GM19395 (cell line): ENCODE measurements around the gene TRIM15.
"Not testable (repeated sequence)": the region's sequence is repeated elsewhere in the genome, so short reads cannot be mapped to it uniquely, and the experiment has no call there.

Source experiments
- ATAC-seq: cut with Tn5 transposase; IDR thresholded peaks from one replicate; pipeline ENCODE4 v1.9.1; 2021; ENCODE audit warnings: mild to moderate bottlenecking, moderate library complexity; ENCODE audit not compliant: unreplicated experiment

The TRIM15 gene

GRCh38 chr6:30163090-30163917 is at the start of gene TRIM15:
TRIM15 (plus strand) TSS chr6:30163546; CDS start chr6:30163685, 139 bp downstream.
- ATAC-seq: no peak

DNA sequence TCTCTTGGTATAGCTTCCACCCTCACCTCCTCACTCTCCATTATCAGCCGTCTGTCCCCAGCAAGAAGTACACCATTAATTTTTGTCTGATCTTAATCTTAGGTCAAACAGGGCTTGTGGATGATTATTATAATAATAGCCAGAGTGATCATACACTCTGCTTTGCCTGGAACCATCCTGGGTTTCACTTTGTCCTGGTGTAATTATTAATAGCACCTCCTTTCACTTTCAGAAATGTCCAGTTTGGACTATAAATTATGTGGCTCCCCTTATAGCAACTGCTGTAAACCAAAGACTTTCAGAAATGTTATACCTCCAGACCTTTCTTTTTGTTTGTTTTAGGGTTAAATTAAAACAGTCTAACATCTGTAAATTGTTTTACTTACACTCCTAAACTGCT is 49.5 kb upstream of the TRIM15 start:
- ATAC-seq: no peak

GRCh38 chr6:30116724-30117123 is 46.6 kb upstream of the TRIM15 start:
- ATAC-seq: no peak

GRCh38 chr6:30118691-30119090 is 44.7 kb upstream of the TRIM15 start:
- not testable (repeated sequence) for ATAC-seq

- no peak for ATAC-seq
Measured at GRCh38 chr6:30121446-30122366, 41.6 kb upstream of the TRIM15 start.

DNA sequence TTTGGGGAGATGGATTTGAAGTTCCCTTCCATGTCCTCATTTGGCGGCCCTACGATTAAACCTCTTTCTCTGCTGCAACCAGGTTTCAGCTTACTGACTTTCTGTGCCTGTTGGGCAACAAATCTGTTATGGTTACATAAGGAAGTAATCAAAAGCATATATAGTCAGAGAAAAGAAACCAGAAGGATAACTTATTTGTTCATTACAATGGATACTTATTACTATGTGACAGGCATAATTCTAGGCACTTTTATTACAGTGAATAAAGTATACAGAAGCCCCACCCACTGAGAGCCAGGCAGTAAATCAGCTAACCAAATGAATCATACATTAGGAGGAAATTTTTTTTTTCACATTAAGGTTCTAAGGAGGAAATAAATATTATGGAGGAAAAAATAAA is 40.8 kb upstream of the TRIM15 start:
- no peak for ATAC-seq

DNA sequence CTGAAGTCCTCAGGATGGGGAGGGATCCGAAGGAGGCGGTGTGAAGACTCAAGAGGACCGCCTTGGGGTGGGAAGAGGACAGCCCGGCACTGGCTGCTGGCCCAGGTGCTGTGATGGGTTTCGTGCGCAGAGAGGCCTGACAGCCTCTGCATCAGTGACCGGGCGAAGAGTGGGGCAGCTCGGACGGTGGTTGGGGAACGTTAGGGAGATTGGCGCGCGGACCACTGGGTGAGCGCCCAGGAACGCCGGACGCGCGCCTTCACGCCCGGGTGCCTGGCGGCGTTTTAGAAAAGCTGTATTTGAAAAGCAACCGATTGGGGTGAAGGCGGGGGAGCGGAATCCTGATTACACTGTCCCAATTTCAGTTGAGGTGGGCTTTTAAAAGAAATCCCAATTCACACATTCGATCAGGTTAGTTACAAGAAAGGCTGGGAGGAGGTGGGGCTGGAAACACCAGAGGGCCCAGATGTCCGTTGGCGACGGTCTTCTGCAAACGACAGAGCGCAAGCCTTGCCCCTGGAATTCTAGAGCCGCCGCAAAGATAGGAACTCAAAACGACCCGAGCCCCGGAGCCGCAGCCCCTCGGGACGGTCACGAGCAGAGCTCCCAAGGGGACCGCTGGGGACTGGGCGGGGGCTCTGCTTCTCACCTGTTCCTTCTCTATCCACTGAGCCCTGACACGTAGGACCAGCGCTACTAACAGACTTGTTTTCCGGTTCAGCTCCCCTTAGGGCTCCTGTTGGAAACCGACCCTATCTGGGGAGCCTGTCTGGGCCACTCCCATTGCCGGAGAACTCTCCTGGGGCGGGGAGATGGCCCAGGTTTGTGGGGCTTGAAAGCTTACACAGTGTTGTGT is 35.9 kb upstream of the TRIM15 start:
- no peak for ATAC-seq

GRCh38 chr6:30129265-30130178 is 33.8 kb upstream of the TRIM15 start:
- ATAC-seq: no peak

- no peak for ATAC-seq
Measured at GRCh38 chr6:30130179-30130679, 33.1 kb upstream of the TRIM15 start.

DNA sequence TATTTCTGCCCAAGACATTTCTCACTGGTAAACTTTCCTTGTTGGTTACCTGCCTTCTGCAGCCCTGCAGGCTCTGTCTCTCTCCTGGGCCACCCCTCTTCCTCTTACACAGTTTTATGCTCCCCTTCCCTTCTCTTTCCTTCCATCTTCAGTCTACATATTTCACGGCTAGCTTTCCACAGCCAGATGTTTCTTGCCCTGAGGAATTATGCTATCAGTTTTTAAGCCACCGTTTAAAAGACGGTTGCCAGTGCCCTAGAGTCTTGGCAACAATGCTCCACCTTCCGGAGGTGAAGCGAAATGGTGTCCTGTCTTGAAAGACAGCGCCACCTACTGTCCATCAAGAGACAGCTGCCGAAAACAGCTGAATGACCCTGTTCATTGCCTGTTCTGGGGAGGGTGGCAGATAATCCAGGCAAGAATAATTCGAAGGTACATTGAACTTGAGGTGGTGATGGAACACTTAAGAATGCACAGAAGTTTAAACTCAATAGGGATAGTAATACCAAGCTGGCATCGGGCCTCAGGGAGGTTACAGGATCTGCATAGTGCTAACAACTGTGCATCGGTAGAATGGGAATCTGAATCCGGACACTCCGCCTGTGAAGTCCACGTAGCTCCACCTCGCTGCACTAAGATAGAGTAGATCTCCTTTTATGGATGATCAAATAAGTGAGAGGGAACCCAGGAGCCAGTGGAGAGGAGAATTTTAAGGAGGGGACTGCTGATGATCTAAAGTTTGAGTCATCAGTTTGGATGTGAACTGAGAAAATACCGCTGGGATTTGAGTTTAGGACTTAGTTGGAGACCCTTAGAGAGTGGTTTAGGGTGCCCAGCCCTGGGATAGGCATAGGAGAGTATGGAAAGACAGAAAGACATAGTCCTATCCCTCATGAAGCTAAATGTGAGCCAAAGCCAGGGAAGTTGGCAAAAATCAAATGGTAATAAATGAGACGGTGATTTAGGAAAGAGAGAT is 32.2 kb upstream of the TRIM15 start:
- no peak for ATAC-seq

- ATAC-seq: no peak
Measured at GRCh38 chr6:30131947-30132497, 31.3 kb upstream of the TRIM15 start.

DNA sequence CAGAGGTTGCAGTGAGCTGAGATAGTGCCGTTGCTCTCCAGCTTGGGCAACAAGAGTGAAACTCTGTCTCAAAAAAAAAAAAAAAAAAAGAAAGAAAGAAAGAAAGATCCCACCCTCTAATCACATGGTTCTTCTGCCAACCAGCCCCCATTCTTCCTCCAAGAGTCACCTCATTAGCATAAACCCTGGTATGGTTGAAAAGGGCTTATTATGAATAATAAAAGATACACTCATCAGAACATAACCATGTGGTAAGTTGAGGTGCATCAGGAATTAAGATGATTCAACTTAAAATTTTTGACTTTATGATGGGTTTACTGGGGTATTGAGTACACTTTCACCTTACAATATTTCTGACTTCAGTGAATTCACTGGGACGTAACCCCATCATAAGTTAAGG is 28.2 kb upstream of the TRIM15 start:
- ATAC-seq: no peak

DNA sequence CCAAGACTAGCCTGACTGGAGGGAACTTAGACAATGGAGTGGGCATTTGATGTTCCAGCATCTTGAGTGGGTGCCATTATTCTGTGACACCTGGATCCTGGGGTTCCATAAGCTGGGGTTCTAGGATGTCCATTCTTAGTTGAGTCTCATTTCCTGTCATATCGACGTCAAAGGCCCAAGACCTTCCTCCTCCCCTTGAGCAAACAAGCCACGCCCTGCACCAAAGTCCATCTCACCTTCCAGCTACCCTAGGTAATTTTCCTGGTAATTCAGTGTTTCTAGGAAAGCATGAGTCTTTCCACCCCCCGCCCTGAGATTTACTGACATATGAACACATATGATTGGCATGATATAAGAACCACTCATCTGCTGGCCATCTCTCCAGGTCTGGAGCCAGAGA is 27.6 kb upstream of the TRIM15 start, which contains the start of gene TRIM40:
Gene TRIM40, plus strand, starts transcription at position 384 of the 400 bp plus-strand sequence. CDS start 897 bp downstream, outside the sequence.
- no peak for ATAC-seq

DNA sequence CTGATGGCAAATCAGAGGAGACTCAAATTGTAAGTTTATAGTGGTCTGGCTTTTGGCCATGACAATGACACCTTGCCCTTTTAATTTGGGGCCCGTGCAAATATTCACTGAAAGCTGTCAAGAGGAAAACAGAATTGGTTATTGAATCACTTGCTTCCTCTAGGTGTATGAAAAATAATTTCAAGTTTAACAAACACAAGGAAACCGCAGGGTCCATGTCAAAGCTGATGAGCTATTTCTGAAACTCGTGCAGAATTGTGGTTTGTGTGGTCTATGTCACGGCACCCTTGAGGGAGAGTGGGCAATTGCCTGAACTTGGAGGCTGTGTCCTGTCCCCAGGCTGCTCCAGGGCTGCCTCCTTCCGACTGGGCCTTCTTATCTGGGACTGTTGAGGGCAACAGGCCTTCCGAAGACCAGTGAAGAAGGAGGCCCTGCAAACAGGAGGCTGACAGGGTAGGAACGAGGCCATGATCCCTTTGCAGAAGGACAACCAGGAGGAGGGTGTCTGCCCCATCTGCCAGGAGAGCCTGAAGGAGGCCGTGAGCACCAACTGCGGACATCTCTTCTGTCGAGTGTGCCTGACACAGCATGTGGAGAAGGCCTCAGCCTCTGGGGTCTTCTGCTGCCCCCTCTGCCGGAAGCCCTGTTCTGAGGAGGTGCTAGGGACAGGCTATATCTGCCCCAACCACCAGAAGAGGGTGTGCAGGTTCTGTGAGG is 26.6 kb upstream of the TRIM15 start:
- ATAC-seq: no peak

DNA sequence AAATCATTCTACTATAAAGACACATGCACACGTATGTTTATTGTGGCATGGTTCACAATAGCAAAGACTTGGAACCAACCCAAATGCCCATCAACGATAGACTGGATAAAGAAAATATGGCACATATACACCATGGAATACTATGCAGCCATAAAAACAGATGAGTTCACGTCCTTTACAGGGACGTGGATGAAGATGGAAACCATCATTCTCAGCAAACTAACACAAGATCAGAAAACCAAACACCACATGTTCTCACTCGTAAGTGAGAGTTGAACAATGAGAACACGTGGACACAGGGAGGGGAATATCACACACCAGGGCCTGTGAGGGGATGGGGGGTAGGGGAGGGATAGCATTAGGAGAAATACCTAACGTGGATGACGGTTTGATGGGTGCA is 23.1 kb upstream of the TRIM15 start:
- ATAC-seq: not testable (repeated sequence)

DNA sequence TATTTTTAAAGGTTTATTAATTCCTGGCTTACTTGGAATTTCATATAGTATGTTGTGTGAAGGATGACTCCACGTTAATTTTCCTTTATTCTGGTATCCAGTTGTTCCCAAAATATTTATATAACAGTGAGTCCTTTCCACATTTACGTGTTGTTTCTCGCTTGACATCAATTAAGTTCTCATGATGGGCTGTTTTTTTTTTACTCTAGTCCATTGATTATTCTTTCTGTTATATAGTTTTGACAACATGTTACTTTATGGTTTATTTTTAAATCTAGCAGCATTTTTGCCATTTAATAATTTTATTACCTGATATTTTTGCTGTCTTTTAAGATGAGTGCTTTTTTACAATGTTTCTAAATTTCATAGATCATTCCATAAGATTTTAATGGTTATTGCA is 20.7 kb upstream of the TRIM15 start:
- ATAC-seq: no peak

- no peak for ATAC-seq
Measured at GRCh38 chr6:30143780-30144179, 19.6 kb upstream of the TRIM15 start.
